NCI-H446 (cell line): ENCODE data around the gene LMF1.

Experiments used
- DNase-seq, 2 experiments: peaks; one replicate each; lab custom pipeline; 2025; lab: John Stamatoyannopoulos, UW

LMF1 gene

GRCh38 chr16:984736-985636 lies 14.2 kb upstream of the LMF1 start:
- DNase-seq: no peak

GRCh38 chr16:984121-984694 lies 13.4 kb upstream of the LMF1 start:
- no peak for DNase-seq

- no peak for DNase-seq
These were observed 12.6 kb upstream of the LMF1 start for GRCh38 chr16:983044-984030.

GRCh38 chr16:982145-983043 lies 11.6 kb upstream of the LMF1 start:
- DNase-seq: no peak

GRCh38 chr16:981695-982144 lies 10.9 kb upstream of the LMF1 start, which contains the start of gene SOX8:
Gene SOX8 (plus strand): TSS chr16:981770. CDS start chr16:981923, 153 bp downstream.
- DNase-seq: no peak

GRCh38 chr16:980595-980854 lies 9.7 kb upstream of the LMF1 start:
- DNase-seq: no peak

- DNase-seq: no peak
These were observed 9.2 kb upstream of the LMF1 start for GRCh38 chr16:979859-980594.

GRCh38 chr16:979147-979546 lies 8.4 kb upstream of the LMF1 start:
- DNase-seq: no peak

- DNase-seq: no peak
These were observed 7.6 kb upstream of the LMF1 start for GRCh38 chr16:978403-978802.

GRCh38 chr16:977896-978295 lies 7.1 kb upstream of the LMF1 start:
- DNase-seq: no peak

GRCh38 chr16:977081-977701 lies 6.4 kb upstream of the LMF1 start:
- DNase-seq: no peak

GRCh38 chr16:976389-976931 lies 5.7 kb upstream of the LMF1 start:
- DNase-seq: no peak

- DNase-seq: no peak
These were observed 4.5 kb upstream of the LMF1 start for GRCh38 chr16:975291-975690.

- no peak for DNase-seq
These were observed 4.0 kb upstream of the LMF1 start for GRCh38 chr16:974611-975261.

GRCh38 chr16:974001-974601 lies 3.3 kb upstream of the LMF1 start:
- no peak for DNase-seq

GRCh38 chr16:973366-973765 lies 2.6 kb upstream of the LMF1 start:
- DNase-seq: no peak

GRCh38 chr16:972316-973002 lies 1.7 kb upstream of the LMF1 start:
- no peak for DNase-seq

GRCh38 chr16:971981-972315 lies 1.2 kb upstream of the LMF1 start:
- no peak for DNase-seq

- DNase-seq: no peak
These were observed 760 bp upstream of the LMF1 start for GRCh38 chr16:971582-971905.
